ENCODE data around the gene RASA4B. TPM values are rescaled to one million over a fixed set of nuclear protein-coding genes. Genes with fewer than 3 reads are reported as not detected.

The RASA4B gene
- total and polyA plus RNA-seq, 10 donors = 16.7 to 50.5 (median 23.6) TPM

GRCh38 chr7:102452451-102452850, 65.1 kb downstream of the RASA4B start:
- H3K27me3 ChIP-seq (replicated peaks in 1 of 7) = no peaks in the 10 kb centered on the region
- no peak overlapping the region for H3K27ac ChIP-seq
- 85 to 98% (median 89%) methylated on average over 6 of the region's 6 CpGs for WGBS, 5 donors
- peaks cover 0 to 53% (median 40%) of the 10 kb centered on the region in 6 donors for H3K36me3 ChIP-seq
- intact Hi-C loops (cut with DNase I; ENCODE audit: low total_unique reads) = no loop called here
- no peaks in the 10 kb centered on the region for H3K9me3 ChIP-seq
- no peak for DNase-seq
- H3K4me1 ChIP-seq = peaks cover 0 to 26% (median 3%) of the 10 kb centered on the region in 6 donors
- H3K4me3 ChIP-seq = no peak overlapping the region
- TF ChIP-seq CTCF (IDR thresholded peaks at IDR 0.05 in 8 of 11, conservative IDR thresholded peaks at IDR 0.05 in 3 of 11) (no peak), POLR2A (IDR thresholded peaks at IDR 0.05) (no peak), POLR2AphosphoS5 (IDR thresholded peaks at IDR 0.05) (no peak)

- 70 to 78% (median 74%) methylated on average over 15 to 23 of the region's 23 CpGs for WGBS, 5 donors
- Histone ChIP-seq H3K4me3 (no peak overlapping the region), H3K27ac (peak overlapping the region in 1 of 8 donors; percentile 5)
These were observed 66.1 kb downstream of the RASA4B start for GRCh38 chr7:102451371-102452054.

GRCh38 chr7:102450242-102450641, 67.3 kb downstream of the RASA4B start:
- Histone ChIP-seq H3K36me3 (peaks cover 5 to 53% (median 33%) of the 10 kb centered on the region in 6 donors), H3K9me3 (no peaks in the 10 kb centered on the region), H3K27me3 (replicated peaks in 1 of 7) (no peaks in the 10 kb centered on the region), H3K4me3 (no peak overlapping the region), H3K4me1 (peaks cover 0 to 44% (median 16%) of the 10 kb centered on the region in 6 donors), H3K27ac (peak overlapping the region in 2 of 8 donors; percentile 22 to 26)
- TF ChIP-seq POLR2A (IDR thresholded peaks at IDR 0.05) (no peak), POLR2AphosphoS5 (IDR thresholded peaks at IDR 0.05) (peak; percentile 54 to 67 (median 61)), CTCF (IDR thresholded peaks at IDR 0.05 in 8 of 11, conservative IDR thresholded peaks at IDR 0.05 in 3 of 11) (peak; percentile 31 to 69 (median 52))
- intact Hi-C loops (cut with DNase I; ENCODE audit: low total_unique reads) = no loop called here
- DNase-seq = peak; percentile 85
- WGBS, 5 donors = 57 to 75% (median 69%) methylated on average over 6 of the region's 6 CpGs

More at GRCh38 chr7:102451371-102452054, 66.1 kb downstream of the RASA4B start:
- Histone ChIP-seq H3K36me3 (peaks cover 5 to 53% (median 40%) of the 10 kb centered on the region in 6 donors), H3K9me3 (no peaks in the 10 kb centered on the region), H3K27me3 (replicated peaks in 1 of 7) (no peaks in the 10 kb centered on the region), H3K4me1 (peaks cover 0 to 31% (median 5%) of the 10 kb centered on the region in 6 donors)
- DNase-seq = no peak
- TF ChIP-seq POLR2A (IDR thresholded peaks at IDR 0.05) (no peak), POLR2AphosphoS5 (IDR thresholded peaks at IDR 0.05) (peak in 1 of 3 donors; percentile 61)
- intact Hi-C loops (cut with DNase I; ENCODE audit: low total_unique reads) = no loop called here

GRCh38 chr7:102449136-102449535, 68.4 kb downstream of the RASA4B start:
- no peak for DNase-seq
- Histone ChIP-seq H3K9me3 (no peaks in the 10 kb centered on the region), H3K36me3 (peaks cover 5 to 57% (median 32%) of the 10 kb centered on the region in 6 donors), H3K27me3 (replicated peaks in 1 of 7) (no peaks in the 10 kb centered on the region), H3K4me1 (peaks cover 0 to 55% (median 24%) of the 10 kb centered on the region in 6 donors), H3K4me3 (no peak overlapping the region), H3K27ac (no peak overlapping the region)
- 94 to 99% (median 97%) methylated on average over 15 of the region's 15 CpGs for WGBS, 5 donors
- intact Hi-C loops (cut with DNase I; ENCODE audit: low total_unique reads) = no loop called here
- TF ChIP-seq POLR2AphosphoS5 (IDR thresholded peaks at IDR 0.05) (peak in 1 of 3 donors; percentile 12), POLR2A (IDR thresholded peaks at IDR 0.05) (no peak)

GRCh38 chr7:102447311-102447710, 70.3 kb downstream of the RASA4B start:
- WGBS, 5 donors = 87 to 96% (median 93%) methylated on average over 8 to 14 of the region's 14 CpGs

More at GRCh38 chr7:102447311-102447710, 70.3 kb downstream of the RASA4B start:
- Histone ChIP-seq H3K4me3 (no peak overlapping the region), H3K36me3 (peaks cover 5 to 71% (median 32%) of the 10 kb centered on the region in 6 donors), H3K27me3 (replicated peaks in 1 of 7) (no peaks in the 10 kb centered on the region), H3K4me1 (peaks cover 0 to 73% (median 37%) of the 10 kb centered on the region in 6 donors), H3K27ac (peak overlapping the region in 1 of 8 donors; percentile 89), H3K9me3 (no peaks in the 10 kb centered on the region)
- no peak for DNase-seq
- intact Hi-C loops (cut with DNase I; ENCODE audit: low total_unique reads) = no loop called here
- TF ChIP-seq POLR2AphosphoS5 (IDR thresholded peaks at IDR 0.05) (peak in 1 of 3 donors; percentile 38), CTCF (IDR thresholded peaks at IDR 0.05 in 8 of 11, conservative IDR thresholded peaks at IDR 0.05 in 3 of 11) (no peak)

Measured in spleen (tissue), 11 donors.